Caco-2 (cell line): ENCODE measurements around the gene TNS3. TPM values are rescaled to one million over a fixed set of nuclear protein-coding genes. Genes with fewer than 3 reads are reported as not detected.
A peak's percentile ranks its signal among the peaks of the same experiment; 100 is the strongest.

Experiments used
- BruUV-seq: library from RNA; stranded (reverse); fragments of 400-500 nt; replicated peaks from 2 replicates; lab custom pipeline; 2021; lab: Mats Ljungman, UMichigan
- CTCF ChIA-PET: fragments of 300-600 bp; sonication (Branson Sonifier 250); formaldehyde crosslinking; loops from one replicate; lab custom pipeline; 2022; ENCODE audit warnings: antibody characterized with exemption; lab: Charles Lee
- POLR2A ChIA-PET: fragments of 300-600 bp; sonication (Branson Sonifier 250); formaldehyde crosslinking; loops from one replicate; lab custom pipeline; 2022; ENCODE audit warnings: antibody characterized with exemption; lab: Charles Lee
- DNase-seq, 2 experiments: peaks; one replicate each; pipeline versions ENCODE4 v3.0.0 to v3.0.0-alpha.2; 2020 to 2022
- H3K27me3 ChIP-seq: replicated peaks from 2 replicates; pipeline ENCODE4 v1.6.0; 2011; ENCODE audit warnings: low read length; ENCODE audit not compliant: control insufficient read depth, insufficient read depth
- H3K36me3 ChIP-seq: 2 replicates; pipeline ENCODE4 v1.5.1; 2011; ENCODE audit warnings: low read length; ENCODE audit not compliant: control insufficient read depth, insufficient read depth
- H3K4me1 ChIP-seq: fragments of 250-450 bp; sonication (Bioruptor Pico); 2 replicates; pipeline ENCODE4 v1.5.1; 2020; ENCODE audit warnings: mild to moderate bottlenecking
- H3K4me3 ChIP-seq: 2 replicates; pipeline ENCODE4 v1.5.1; 2011; ENCODE audit warnings: low read depth, mild to moderate bottlenecking, control low read depth, low read length
- H3K9me3 ChIP-seq: fragments of 250-450 bp; sonication (Bioruptor Pico); 2 replicates; pipeline ENCODE4 v1.5.1; 2020; ENCODE audit warnings: mild to moderate bottlenecking, moderate library complexity
- H3K27ac Mint-ChIP-seq: one replicate; pipeline ENCODE4 v1.8.0; 2022; ENCODE audit warnings: mixed read lengths; ENCODE audit not compliant: unreplicated experiment
- H3K27me3 Mint-ChIP-seq: one replicate; pipeline ENCODE4 v1.8.0; 2022; ENCODE audit warnings: mixed read lengths; ENCODE audit not compliant: insufficient read depth, unreplicated experiment
- H3K36me3 Mint-ChIP-seq: one replicate; pipeline ENCODE4 v1.8.0; 2022; ENCODE audit warnings: mild to moderate bottlenecking, mixed read lengths; ENCODE audit not compliant: insufficient read depth, unreplicated experiment
- H3K4me1 Mint-ChIP-seq: one replicate; pipeline ENCODE4 v1.8.0; 2022; ENCODE audit warnings: low read depth, mixed read lengths; ENCODE audit not compliant: unreplicated experiment
- H3K4me3 Mint-ChIP-seq: one replicate; pipeline ENCODE4 v1.8.0; 2022; ENCODE audit warnings: mild to moderate bottlenecking, moderate library complexity, mixed read lengths; ENCODE audit not compliant: unreplicated experiment
- H3K9me3 Mint-ChIP-seq: one replicate; pipeline ENCODE4 v1.8.0; 2022; ENCODE audit warnings: mixed read lengths; ENCODE audit not compliant: unreplicated experiment
- CTCF ChIP-seq, 2 experiments: fragments of 200-600 bp in 1 of 2; IDR thresholded peaks; 1 replicate in 1 of 2; 2 replicates in 1 of 2; pipeline versions ENCODE4 v1.5.1 to v1.8.0; 2011 to 2022; ENCODE audit warnings: antibody characterized with exemption in 1 of 2, control low read depth in 1 of 2, inconsistent platforms in 1 of 2, low read depth in 1 of 2, low read length in 1 of 2, mild to moderate bottlenecking in 1 of 2, moderate library complexity in 1 of 2; ENCODE audit not compliant: insufficient read depth in 1 of 2, severe bottlenecking in 1 of 2, unreplicated experiment in 1 of 2
- intact Hi-C: fragments of 100-400 bp; cut with micrococcal nuclease; formaldehyde crosslinking; loops from one replicate; pipeline ENCODE4 v1.10.0; 2022; ENCODE audit not compliant: unreplicated experiment
- total RNA-seq: library from RNA; stranded (reverse); gene quantifications from 2 replicates; pipeline ENCODE4 v1.2.3, GENCODE V29; 2022

The TNS3 gene
- total RNA-seq, 1 experiment from 2014 or later = 263 TPM

- no peak for DNase-seq
- no peaks in the 10 kb centered on the region for H3K27me3 Mint-ChIP-seq
- Histone ChIP-seq H3K4me1 (0 out of 2 replicates have a peak, but pooled peaks cover 2% of the 10 kb centered on the region), H3K9me3 (no peaks in the 10 kb centered on the region), H3K36me3 (peaks cover 4% of the 10 kb centered on the region), H3K4me3 (no peak overlapping the region), H3K27me3 (no peaks in the 10 kb centered on the region)
- POLR2A ChIA-PET = no interaction called here
- intact Hi-C loops = loop anchor here (5.0 kb wide), 1 partner anchor 42 kb away; no protein-coding TSS in a partner anchor
- peak overlapping the region; percentile 53 for H3K27ac Mint-ChIP-seq
- CTCF ChIA-PET = no interaction called here
- no peak for TF ChIP-seq CTCF (IDR thresholded peaks at IDR 0.05; ENCODE audit: insufficient read depth in 1 of 2, low read depth in 1 of 2, low read length in 1 of 2, severe bottlenecking in 1 of 2, unreplicated experiment in 1 of 2)
- no peaks in the 10 kb centered on the region for H3K9me3 Mint-ChIP-seq
- no peak overlapping the region for H3K4me3 Mint-ChIP-seq
- H3K36me3 Mint-ChIP-seq = peaks cover 91% of the 10 kb centered on the region
- BruUV-seq = no TSS peak
- H3K4me1 Mint-ChIP-seq = peaks cover 47% of the 10 kb centered on the region
Measured at GRCh38 chr7:47440320-47440719, 141.6 kb downstream of the TNS3 start.

- H3K4me1 Mint-ChIP-seq = peaks cover 37% of the 10 kb centered on the region
- Histone ChIP-seq H3K9me3 (no peaks in the 10 kb centered on the region), H3K27me3 (no peaks in the 10 kb centered on the region), H3K4me1 (no peaks in the 10 kb centered on the region), H3K4me3 (no peak overlapping the region), H3K36me3 (peaks cover 4% of the 10 kb centered on the region)
- no peak for TF ChIP-seq CTCF (IDR thresholded peaks at IDR 0.05; ENCODE audit: insufficient read depth in 1 of 2, low read depth in 1 of 2, low read length in 1 of 2, severe bottlenecking in 1 of 2, unreplicated experiment in 1 of 2)
- POLR2A ChIA-PET = no interaction called here
- H3K4me3 Mint-ChIP-seq = no peak overlapping the region
- H3K27ac Mint-ChIP-seq = peak overlapping the region; percentile 53
- DNase-seq = no peak
- CTCF ChIA-PET = no interaction called here
- peaks cover 91% of the 10 kb centered on the region for H3K36me3 Mint-ChIP-seq
- BruUV-seq = no TSS peak
- intact Hi-C loops = no loop called here
- H3K27me3 Mint-ChIP-seq = no peaks in the 10 kb centered on the region
- H3K9me3 Mint-ChIP-seq = no peaks in the 10 kb centered on the region
Measured at GRCh38 chr7:47439181-47439667, 142.7 kb downstream of the TNS3 start.

- peaks cover 4% of the 10 kb centered on the region for H3K36me3 ChIP-seq
- no peaks in the 10 kb centered on the region for H3K9me3 ChIP-seq
- DNase-seq = no peak
- Mint-ChIP-seq H3K9me3 (no peaks in the 10 kb centered on the region), H3K27me3 (no peaks in the 10 kb centered on the region), H3K36me3 (peaks cover 91% of the 10 kb centered on the region), H3K27ac (peak overlapping the region; percentile 53), H3K4me3 (no peak overlapping the region), H3K4me1 (peaks cover 37% of the 10 kb centered on the region)
- H3K4me3 ChIP-seq = no peak overlapping the region
- no TSS peak for BruUV-seq
- no peak for TF ChIP-seq CTCF (IDR thresholded peaks at IDR 0.05; ENCODE audit: insufficient read depth in 1 of 2, low read depth in 1 of 2, low read length in 1 of 2, severe bottlenecking in 1 of 2, unreplicated experiment in 1 of 2)
- CTCF ChIA-PET = no interaction called here
- H3K27me3 ChIP-seq = no peaks in the 10 kb centered on the region
- POLR2A ChIA-PET = no interaction called here
- intact Hi-C loops = no loop called here
- no peaks in the 10 kb centered on the region for H3K4me1 ChIP-seq
Measured at GRCh38 chr7:47438411-47439029, 143.4 kb downstream of the TNS3 start.
